GM12873 (cell line): ENCODE measurements around the gene GNG4.

Source experiments
- TF ChIP-seq, protein P1 (sequence below): IDR thresholded peaks from 2 replicates; pipeline ENCODE4 v1.5.1; 2012; ENCODE audit warnings: low read depth, mild to moderate bottlenecking, moderate library complexity, low read length, control low read depth; ENCODE audit not compliant: insufficient read depth; ENCODE audit errors: missing control alignments

Gene GNG4

DNA sequence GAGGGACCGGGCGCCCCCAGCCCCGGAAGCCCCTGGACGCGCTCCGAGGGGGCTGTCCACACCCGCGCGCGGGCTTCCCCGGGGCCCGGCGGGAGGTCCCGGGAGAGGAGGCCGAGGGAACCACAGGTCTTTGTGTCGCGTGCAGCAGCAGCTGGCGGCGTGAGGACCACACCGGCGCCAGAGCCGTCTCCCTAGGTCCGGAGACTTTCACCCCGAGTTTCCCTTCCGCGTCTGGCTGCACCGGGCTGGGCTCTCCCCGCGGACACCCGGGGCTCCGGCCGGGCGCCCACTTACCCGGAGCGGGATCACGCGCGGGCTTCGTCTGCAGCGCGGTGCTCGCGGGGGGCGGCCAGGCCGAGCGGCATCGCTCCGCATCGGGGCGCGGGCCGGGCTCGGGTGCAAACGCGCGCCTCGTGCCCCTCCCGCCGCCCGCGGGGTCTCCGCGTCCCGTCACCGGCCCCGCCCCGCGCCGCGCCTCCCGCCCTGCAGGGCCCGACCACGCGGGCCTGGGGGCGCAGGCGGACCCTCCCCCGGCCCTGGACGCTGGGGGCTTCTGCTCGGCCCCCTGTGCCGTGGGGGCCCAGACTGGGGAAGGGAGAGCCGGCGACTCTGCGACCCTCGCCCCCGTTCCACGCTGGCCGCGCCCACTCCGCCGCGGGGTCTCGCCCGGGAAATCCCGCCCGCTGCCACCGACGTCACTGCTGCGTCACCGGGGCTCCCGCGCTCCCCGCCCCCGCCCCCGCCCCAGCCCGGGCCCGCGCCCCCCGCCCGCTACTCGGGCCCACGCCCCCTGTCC lies at the start of gene GNG4:
GNG4 (minus strand) TSS at position 417 of the 796 bp plus-strand sequence. CDS start 65,946 bp downstream, outside the sequence.
- TF ChIP-seq, protein P1, sequence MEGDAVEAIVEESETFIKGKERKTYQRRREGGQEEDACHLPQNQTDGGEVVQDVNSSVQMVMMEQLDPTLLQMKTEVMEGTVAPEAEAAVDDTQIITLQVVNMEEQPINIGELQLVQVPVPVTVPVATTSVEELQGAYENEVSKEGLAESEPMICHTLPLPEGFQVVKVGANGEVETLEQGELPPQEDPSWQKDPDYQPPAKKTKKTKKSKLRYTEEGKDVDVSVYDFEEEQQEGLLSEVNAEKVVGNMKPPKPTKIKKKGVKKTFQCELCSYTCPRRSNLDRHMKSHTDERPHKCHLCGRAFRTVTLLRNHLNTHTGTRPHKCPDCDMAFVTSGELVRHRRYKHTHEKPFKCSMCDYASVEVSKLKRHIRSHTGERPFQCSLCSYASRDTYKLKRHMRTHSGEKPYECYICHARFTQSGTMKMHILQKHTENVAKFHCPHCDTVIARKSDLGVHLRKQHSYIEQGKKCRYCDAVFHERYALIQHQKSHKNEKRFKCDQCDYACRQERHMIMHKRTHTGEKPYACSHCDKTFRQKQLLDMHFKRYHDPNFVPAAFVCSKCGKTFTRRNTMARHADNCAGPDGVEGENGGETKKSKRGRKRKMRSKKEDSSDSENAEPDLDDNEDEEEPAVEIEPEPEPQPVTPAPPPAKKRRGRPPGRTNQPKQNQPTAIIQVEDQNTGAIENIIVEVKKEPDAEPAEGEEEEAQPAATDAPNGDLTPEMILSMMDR = no peak

DNA sequence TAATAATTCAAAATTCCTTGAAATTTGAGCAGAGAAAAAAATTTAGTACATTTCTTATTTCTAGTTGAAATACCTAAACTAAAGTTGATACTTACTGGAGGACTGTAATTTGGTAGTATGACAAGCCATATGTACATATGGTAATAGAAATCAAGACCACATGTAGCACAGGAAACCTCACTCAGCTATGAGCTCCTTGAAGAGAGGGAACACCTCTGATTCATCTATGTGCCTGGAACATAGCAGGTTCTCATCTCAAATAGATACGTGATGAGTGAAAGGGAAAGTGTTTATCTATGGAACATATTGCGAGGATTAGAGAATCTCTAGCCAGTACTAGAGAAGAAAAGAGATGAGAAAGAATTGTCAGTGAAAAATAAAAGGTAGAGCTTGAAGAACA lies 47.9 kb upstream of the GNG4 start:
- TF ChIP-seq, protein P1 = no peak

DNA sequence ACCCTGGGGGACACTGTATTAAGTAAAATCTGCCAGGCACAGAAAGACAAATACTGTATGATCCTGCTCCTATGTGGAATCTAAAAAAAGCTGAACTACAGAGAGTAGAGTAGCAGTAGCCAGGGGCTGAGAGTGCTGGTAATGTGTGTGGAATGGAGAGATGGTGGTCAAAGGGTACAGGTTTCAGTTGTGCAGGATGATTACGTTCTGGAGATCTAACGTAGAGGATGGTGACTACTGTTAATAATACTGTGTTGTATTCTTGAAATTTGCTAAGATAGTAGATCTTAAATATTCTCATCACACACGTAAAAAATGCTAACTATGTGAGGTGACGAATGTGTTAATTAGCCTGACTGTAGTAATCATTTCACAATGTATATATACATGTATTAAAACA lies 39.8 kb upstream of the GNG4 start:
- TF ChIP-seq, protein P1 = no peak

DNA sequence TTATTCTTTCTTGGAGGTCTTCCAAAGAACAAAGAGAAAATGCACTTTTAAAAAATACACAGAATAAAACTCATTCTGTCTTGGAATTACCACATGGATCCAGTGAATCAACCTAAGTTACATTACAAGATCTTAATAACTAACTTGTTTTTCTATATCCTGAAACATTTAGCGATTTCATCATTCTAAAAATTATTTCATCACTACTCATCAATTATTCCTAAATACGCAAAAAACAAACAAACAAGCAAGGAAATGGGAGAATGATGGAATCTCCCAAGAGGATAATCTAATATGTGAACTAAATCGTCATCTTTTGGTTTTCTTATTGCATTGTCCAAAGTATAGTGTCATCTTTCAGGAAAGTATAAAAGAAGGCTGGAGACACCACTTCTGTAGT lies 38.5 kb upstream of the GNG4 start:
- TF ChIP-seq, protein P1 = no peak

DNA sequence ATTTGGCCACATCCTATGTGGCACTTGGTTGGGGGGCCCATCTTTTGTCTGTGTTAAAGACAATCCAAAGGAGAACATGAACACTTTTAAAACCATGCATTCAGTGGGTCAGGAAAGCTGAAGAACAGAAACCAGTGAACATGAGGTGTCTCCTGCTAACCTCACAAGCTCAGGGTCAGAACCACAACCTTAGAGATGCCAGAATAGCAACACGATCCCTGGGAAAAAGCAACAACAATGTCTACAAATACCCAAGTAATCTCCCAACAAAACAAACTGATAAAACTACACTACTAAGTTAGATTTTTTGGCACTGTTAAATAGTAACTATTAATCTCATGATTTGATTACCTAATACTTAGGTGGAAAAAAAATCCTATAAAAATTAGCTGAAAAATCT lies 34.1 kb upstream of the GNG4 start:
- TF ChIP-seq, protein P1 = no peak

DNA sequence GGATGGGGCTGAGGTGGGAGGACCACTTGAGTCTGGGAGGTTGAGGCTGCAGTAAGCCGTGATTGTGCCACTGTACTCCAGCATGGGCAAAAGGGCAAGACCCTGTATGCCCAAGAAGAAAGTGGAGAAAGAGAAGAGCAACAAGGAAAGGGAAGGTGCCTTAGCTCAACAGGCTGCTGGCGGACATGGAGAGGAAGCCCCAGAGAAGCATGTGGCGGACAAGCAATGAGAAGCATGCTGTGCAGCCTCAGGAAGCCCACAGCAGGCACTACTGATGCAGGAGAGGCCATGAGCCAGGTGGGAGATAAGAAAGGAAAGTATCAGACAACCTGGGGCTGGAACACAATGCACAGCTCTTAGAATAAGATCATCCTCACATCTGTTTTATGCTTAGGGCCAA lies 32.6 kb upstream of the GNG4 start:
- TF ChIP-seq, protein P1 = no peak

DNA sequence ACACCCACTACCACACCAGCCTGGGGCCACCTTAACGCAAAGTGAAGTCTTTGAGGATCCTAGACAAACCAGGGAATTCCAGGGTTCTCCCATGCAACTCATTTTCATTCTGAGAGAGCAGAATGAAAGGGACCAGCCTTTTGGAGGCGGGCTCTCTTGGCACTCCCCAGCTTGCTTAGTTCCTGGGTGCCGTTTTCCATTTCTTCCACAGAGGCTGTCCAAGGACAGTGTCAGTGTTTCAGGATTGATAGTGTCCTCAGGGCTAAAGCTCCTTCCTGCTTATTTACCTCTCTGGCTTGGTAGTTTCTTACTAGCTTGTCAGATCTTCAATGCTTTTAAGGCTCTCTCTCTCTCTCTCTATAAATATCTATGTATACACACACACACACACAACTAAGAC lies 30.1 kb upstream of the GNG4 start:
- TF ChIP-seq, protein P1 = no peak
